H9 (cell line): ENCODE measurements around the gene BAG1. TPM values are rescaled to one million over a fixed set of nuclear protein-coding genes. Genes with fewer than 3 reads are reported as not detected.

Experiments
- DNase-seq: peaks from one replicate; pipeline ENCODE4 v3.0.0-alpha.2; 2017
- H2AFZ ChIP-seq: one replicate; pipeline ENCODE4 v1.6.1; 2013; ENCODE audit warnings: mild to moderate bottlenecking, low read length, control low read depth, moderate library complexity
- H2AK5ac ChIP-seq: 2 replicates; pipeline ENCODE4 v1.6.1; 2013; ENCODE audit warnings: low read length, control low read depth, mixed read lengths; ENCODE audit not compliant: insufficient read length
- H2BK120ac ChIP-seq: one replicate; pipeline ENCODE4 v1.6.1; 2013; ENCODE audit warnings: low read depth, mild to moderate bottlenecking, low read length, control low read depth, inconsistent platforms; ENCODE audit not compliant: poor library complexity, severe bottlenecking
- H2BK12ac ChIP-seq: 2 replicates; pipeline ENCODE4 v1.6.1; 2013; ENCODE audit warnings: low read length, control low read depth, mixed read lengths, low read depth; ENCODE audit not compliant: insufficient read length
- H2BK15ac ChIP-seq: 2 replicates; pipeline ENCODE4 v1.6.1; 2013; ENCODE audit warnings: low read depth, low read length, control low read depth
- H2BK20ac ChIP-seq: one replicate; pipeline ENCODE4 v1.6.1; 2013; ENCODE audit warnings: low read depth, mild to moderate bottlenecking, low read length, control low read depth, inconsistent platforms; ENCODE audit not compliant: poor library complexity, severe bottlenecking
- H2BK5ac ChIP-seq: 2 replicates; pipeline ENCODE4 v1.6.1; 2013; ENCODE audit warnings: low read length, control low read depth, mixed read lengths; ENCODE audit not compliant: insufficient read length
- H3K14ac ChIP-seq: 2 replicates; pipeline ENCODE4 v1.6.1; 2013; ENCODE audit warnings: low read length, control low read depth; ENCODE audit not compliant: insufficient read depth
- H3K18ac ChIP-seq: 2 replicates; pipeline ENCODE4 v1.6.1; 2013; ENCODE audit warnings: low read depth, mild to moderate bottlenecking, mixed read lengths, low read length, control low read depth; ENCODE audit not compliant: insufficient read length
- H3K23ac ChIP-seq: 2 replicates; pipeline ENCODE4 v1.6.1; 2013; ENCODE audit warnings: low read length, control low read depth, mixed read lengths, low read depth; ENCODE audit not compliant: insufficient read length
- H3K23me2 ChIP-seq: 2 replicates; pipeline ENCODE4 v1.6.1; 2013; ENCODE audit warnings: low read depth, mild to moderate bottlenecking, mixed read lengths, low read length, control low read depth; ENCODE audit not compliant: insufficient read length, poor library complexity, severe bottlenecking
- H3K27ac ChIP-seq: 2 replicates; pipeline ENCODE4 v1.5.1; 2013; ENCODE audit warnings: low read length, control low read depth, mixed read lengths, low read depth; ENCODE audit not compliant: insufficient read length
- H3K27me3 ChIP-seq: 2 replicates; pipeline ENCODE4 v1.6.1; 2013; ENCODE audit warnings: low read length, control low read depth, inconsistent platforms; ENCODE audit not compliant: insufficient read depth
- H3K4ac ChIP-seq: 2 replicates; pipeline ENCODE4 v1.6.1; 2013; ENCODE audit warnings: low read depth, mild to moderate bottlenecking, control low read depth, inconsistent platforms, low read length, moderate library complexity
- H3K4me1 ChIP-seq: 2 replicates; pipeline ENCODE4 v1.6.1; 2013; ENCODE audit warnings: low read length, control low read depth, inconsistent platforms; ENCODE audit not compliant: insufficient read depth
- H3K4me2 ChIP-seq: 2 replicates; pipeline ENCODE4 v1.6.1; 2013; ENCODE audit warnings: low read length, control low read depth, mixed read lengths; ENCODE audit not compliant: insufficient read length, insufficient read depth
- H3K56ac ChIP-seq: 2 replicates; pipeline ENCODE4 v1.6.1; 2013; ENCODE audit warnings: low read depth, mild to moderate bottlenecking, mixed read lengths, low read length, control low read depth; ENCODE audit not compliant: insufficient read length
- H3K79me1 ChIP-seq: 2 replicates; pipeline ENCODE4 v1.6.1; 2013; ENCODE audit warnings: low read depth, mild to moderate bottlenecking, moderate library complexity, low read length, control low read depth, inconsistent platforms; ENCODE audit not compliant: insufficient read depth, poor library complexity, severe bottlenecking
- H3K79me2 ChIP-seq: 2 replicates; pipeline ENCODE4 v1.6.1; 2013; ENCODE audit warnings: low read length, control low read depth, inconsistent platforms; ENCODE audit not compliant: insufficient read depth
- H3K9ac ChIP-seq: 2 replicates; pipeline ENCODE4 v1.6.1; 2013; ENCODE audit warnings: low read length, control low read depth, mixed read lengths; ENCODE audit not compliant: insufficient read length; ENCODE audit errors: extremely low read depth
- H3K9me3 ChIP-seq: one replicate; pipeline ENCODE4 v1.6.1; 2013; ENCODE audit warnings: low read depth, low read length, inconsistent platforms; ENCODE audit not compliant: control insufficient read depth
- H3T11ph ChIP-seq: one replicate; pipeline ENCODE4 v1.6.1; 2013; ENCODE audit warnings: mild to moderate bottlenecking, low read length, control low read depth, inconsistent platforms
- H4K20me1 ChIP-seq: one replicate; pipeline ENCODE4 v1.6.1; 2013; ENCODE audit not compliant: control insufficient read depth, insufficient read length, insufficient read depth
- H4K5ac ChIP-seq: 2 replicates; pipeline ENCODE4 v1.6.1; 2013; ENCODE audit warnings: low read depth, mild to moderate bottlenecking, mixed read lengths, low read length, control low read depth; ENCODE audit not compliant: insufficient read length
- H4K8ac ChIP-seq: replicated peaks from 2 replicates; pipeline ENCODE4 v1.6.1; 2013; ENCODE audit warnings: low read length, control low read depth, mixed read lengths, low read depth; ENCODE audit not compliant: insufficient read length
- H4K91ac ChIP-seq: 2 replicates; pipeline ENCODE4 v1.6.1; 2013; ENCODE audit warnings: low read depth, mild to moderate bottlenecking, moderate library complexity, mixed read lengths, low read length, control low read depth; ENCODE audit not compliant: insufficient read length
- H3K27ac Mint-ChIP-seq, 3 experiments: 2 replicates in 2 of 3; 3 replicates in 1 of 3; pipeline ENCODE4 v1.8.0; 2020 to 2021; ENCODE audit warnings: mixed read lengths in 3 of 3, mild to moderate bottlenecking in 1 of 3, moderate library complexity in 1 of 3
- H3K27me3 Mint-ChIP-seq: 2 replicates; pipeline ENCODE4 v1.8.0; 2021; ENCODE audit warnings: low read depth, mild to moderate bottlenecking, moderate library complexity, mixed read lengths
- H3K36me3 Mint-ChIP-seq, 3 experiments: 2 replicates in 2 of 3; 3 replicates in 1 of 3; pipeline ENCODE4 v1.8.0; 2020 to 2021; ENCODE audit warnings: low read depth in 3 of 3, mixed read lengths in 3 of 3; ENCODE audit not compliant: insufficient read depth in 1 of 3
- H3K4me1 Mint-ChIP-seq, 2 experiments: 2 replicates each; pipeline ENCODE4 v1.8.0; 2020; ENCODE audit warnings: mixed read lengths in 2 of 2
- H3K4me3 Mint-ChIP-seq, 2 experiments: 2 replicates in 1 of 2; 3 replicates in 1 of 2; pipeline ENCODE4 v1.8.0; 2020 to 2021; ENCODE audit warnings: mild to moderate bottlenecking in 2 of 2, mixed read lengths in 2 of 2, moderate library complexity in 1 of 2
- H3K9me3 Mint-ChIP-seq, 2 experiments: 2 replicates in 1 of 2; 3 replicates in 1 of 2; pipeline ENCODE4 v1.8.0; 2020; ENCODE audit warnings: mild to moderate bottlenecking in 2 of 2, mixed read lengths in 2 of 2, moderate library complexity in 1 of 2
- CTCF ChIP-seq: fragments of 200-600 bp; sonication (generic); conservative IDR thresholded peaks from 3 replicates; pipeline ENCODE4 v1.8.0; 2021; ENCODE audit warnings: antibody characterized with exemption, mild to moderate bottlenecking
- WGBS: extraction: QIAGEN DNeasy Blood & Tissue Kit; methylation state at CpG from one replicate; pipeline ENCODE4 v1.1.7; 2013; ENCODE audit warnings: missing lambda C conversion rate, low lambda C conversion rate, mixed read lengths; ENCODE audit not compliant: insufficient read length; ENCODE audit errors: extremely low coverage; 5-methylcytosine and 5-hydroxymethylcytosine counted together
- total RNA-seq: library from RNA; stranded (reverse); gene quantifications from 2 replicates; pipeline ENCODE4 v1.2.1, GENCODE V29; 2021

BAG1 gene
- total RNA-seq, 1 experiment from 2014 or later, result 66.4 TPM

- Histone ChIP-seq H2AK5ac (no peak overlapping the region), H2AFZ (no peak overlapping the region), H3K56ac (no peak overlapping the region), H3K23me2 (no peaks in the 10 kb centered on the region), H3K27me3 (no peaks in the 10 kb centered on the region), H3K9ac (no peak overlapping the region), H3K9me3 (no peaks in the 10 kb centered on the region), H2BK120ac (no peak overlapping the region), H3K79me2 (peaks cover 16% of the 10 kb centered on the region; the same call in 1 of the 2 replicates), H4K5ac (no peak overlapping the region), H3K4me2 (no peak overlapping the region), H3K14ac (no peak overlapping the region), H2BK20ac (no peak overlapping the region), H3K18ac (no peak overlapping the region), H2BK5ac (no peak overlapping the region), H2BK15ac (no peak overlapping the region), H4K91ac (no peak overlapping the region), H3K27ac (no peak overlapping the region), H3K4ac (no peak overlapping the region), H3K79me1 (peaks cover 10% of the 10 kb centered on the region), H4K8ac (no peak overlapping the region), H3T11ph (no peak overlapping the region), H4K20me1 (no peaks in the 10 kb centered on the region), H3K4me1 (0 out of 2 replicates have a peak, but pooled peaks cover 2% of the 10 kb centered on the region), H2BK12ac (no peak overlapping the region), H3K23ac (no peak overlapping the region)
- TF ChIP-seq CTCF, result no peak
- no CpG with 5 or more reads among the region's 2 CpGs for WGBS
- H3K9me3 Mint-ChIP-seq, result peaks cover 0 to 2% of the 10 kb centered on the region in 2 experiments; a peak in 2 of 5 replicates
- peaks cover 7 to 13% of the 10 kb centered on the region in 2 experiments; a peak in 3 of 4 replicates for H3K4me1 Mint-ChIP-seq
- no peaks in the 10 kb centered on the region for H3K27me3 Mint-ChIP-seq
- DNase-seq, result no peak
- no peak overlapping the region for H3K27ac Mint-ChIP-seq
- peaks cover 20 to 57% (median 51%) of the 10 kb centered on the region in 3 experiments; a peak in 6 of 7 replicates for H3K36me3 Mint-ChIP-seq
- no peak overlapping the region; a peak in 1 of 5 replicates for H3K4me3 Mint-ChIP-seq
Observed at GRCh38 chr9:33293782-33294181, 29.3 kb upstream of the BAG1 start.
